Central memory CD4-positive, alpha-beta T cell (primary cell): ENCODE measurements around the gene GREM2.

Experiments
- DNase-seq: peaks from one replicate; pipeline ENCODE4 v3.0.0; 2022
- total RNA-seq, 3 experiments: gene quantifications; one replicate each; lab custom pipeline; 2026; lab: John Stamatoyannopoulos, UW

GREM2 gene
- 0.07 to 8.4 (median 2.5) reads per million in 3 experiments for total RNA-seq

DNA sequence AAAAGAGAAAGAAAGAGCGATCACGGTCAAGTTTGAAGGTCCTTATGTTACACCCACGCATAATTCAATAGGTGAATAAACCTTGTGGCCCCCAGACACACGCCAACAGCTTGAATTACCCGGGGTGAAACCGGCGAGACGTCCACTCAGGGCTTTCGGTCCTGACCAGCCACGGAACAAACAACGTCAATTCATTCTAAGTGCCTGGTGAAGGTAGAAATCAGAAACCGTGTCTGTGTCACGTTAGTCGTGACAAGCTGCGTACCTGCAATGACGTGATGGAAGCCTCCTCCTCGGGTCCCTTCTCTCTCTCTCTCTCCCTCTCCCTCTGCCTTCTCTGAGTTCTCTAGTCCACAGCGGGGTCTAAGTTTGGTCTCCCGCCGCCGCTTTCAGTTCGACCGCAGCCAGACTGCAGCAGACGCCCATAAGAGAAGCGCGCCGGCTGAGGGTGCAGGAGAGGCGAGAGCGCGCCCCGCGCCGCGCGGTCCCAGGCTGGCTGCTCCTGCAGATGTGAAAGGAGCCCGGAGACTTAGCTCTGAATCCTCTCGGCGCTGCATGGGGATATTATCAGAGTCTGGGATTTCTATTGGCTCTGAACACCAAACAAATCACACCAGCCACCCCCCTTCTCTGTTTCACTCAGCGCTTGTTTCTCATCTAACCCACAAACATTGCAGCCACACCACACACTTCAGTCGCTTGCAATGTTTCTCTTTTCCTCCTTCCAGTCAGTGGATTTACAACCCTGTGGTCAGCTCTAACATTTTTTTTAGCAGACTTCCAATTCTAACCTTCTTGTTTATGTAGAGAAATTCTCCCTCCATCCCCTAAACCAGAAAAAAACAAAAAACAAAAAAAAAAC, at the start of gene GREM2:
TSS of gene GREM2 (minus strand) at position 537 of the 862 bp plus-strand sequence. CDS start 118,680 bp downstream, outside the sequence.
- DNase-seq: peak; percentile 50

DNA sequence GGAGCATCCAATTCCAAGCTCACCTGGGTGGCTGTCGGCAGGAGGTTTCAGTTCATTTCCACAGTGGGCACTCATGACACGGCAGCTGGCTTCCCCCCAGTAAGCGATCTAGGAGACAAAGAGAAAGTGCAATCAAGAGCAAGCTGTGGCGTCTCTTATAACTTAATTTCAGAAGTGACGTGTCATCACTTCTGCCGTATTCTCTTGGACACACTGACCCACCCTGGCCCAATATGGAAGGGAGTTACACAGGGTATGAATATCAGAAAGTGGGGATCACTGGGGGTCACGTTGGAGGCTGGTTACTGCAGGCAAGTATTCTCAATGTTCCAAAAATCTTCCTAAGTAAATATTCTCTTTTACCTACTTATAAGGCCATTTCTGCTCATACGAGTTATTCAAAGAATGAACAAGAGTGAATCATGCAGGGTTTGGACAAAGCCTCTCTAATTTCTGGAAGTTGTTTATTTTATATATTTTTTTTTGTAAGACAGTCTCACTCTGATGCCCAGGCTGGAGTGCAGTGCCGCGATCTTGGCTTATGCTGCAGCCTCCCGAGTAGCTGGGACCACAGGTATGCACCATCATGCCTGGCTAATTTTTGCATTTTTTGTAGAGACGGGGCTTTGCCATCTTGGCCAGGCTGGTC, 46.5 kb upstream of the GREM2 start:
- no peak for DNase-seq

DNA sequence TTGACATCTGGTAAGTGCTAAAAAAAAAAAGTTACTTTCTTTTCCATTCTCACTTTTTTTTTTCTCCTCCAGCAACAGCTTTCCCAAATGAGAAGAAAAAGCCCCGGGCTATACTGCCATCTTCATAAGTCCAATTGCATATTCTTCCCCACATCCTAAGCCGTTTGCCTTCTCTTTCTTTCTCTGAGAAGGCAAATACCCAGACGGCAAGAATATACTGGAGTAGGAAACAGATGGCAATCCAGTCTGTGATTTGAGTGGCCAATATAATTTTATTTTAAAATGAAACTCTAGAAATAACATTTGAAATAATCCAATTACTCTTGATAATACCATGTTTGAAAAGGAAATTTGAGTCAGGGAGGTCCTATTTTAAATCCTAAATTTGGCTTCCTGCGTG, 44.6 kb upstream of the GREM2 start:
- no peak for DNase-seq

DNA sequence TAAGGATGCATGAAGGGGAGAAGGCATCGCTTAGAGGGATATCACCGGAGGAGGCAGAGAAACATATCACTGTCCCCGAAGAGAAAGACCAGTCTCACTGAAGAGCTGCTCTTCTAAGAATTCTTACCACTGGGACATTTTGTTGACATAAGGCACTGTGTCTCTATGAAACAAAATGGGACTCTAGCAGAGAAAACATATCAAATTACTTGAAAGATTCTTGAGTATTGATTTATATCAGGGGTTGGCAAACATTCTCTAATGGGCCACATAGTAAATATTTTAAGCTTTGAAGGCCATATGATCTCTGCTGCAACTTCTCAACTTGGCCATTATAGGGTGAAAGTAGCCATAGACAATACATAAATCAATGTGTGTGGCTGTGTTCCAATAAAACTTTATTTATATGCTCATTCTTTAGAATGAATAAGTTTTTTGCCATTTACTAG, 41.0 kb upstream of the GREM2 start:
- DNase-seq: no peak

DNA sequence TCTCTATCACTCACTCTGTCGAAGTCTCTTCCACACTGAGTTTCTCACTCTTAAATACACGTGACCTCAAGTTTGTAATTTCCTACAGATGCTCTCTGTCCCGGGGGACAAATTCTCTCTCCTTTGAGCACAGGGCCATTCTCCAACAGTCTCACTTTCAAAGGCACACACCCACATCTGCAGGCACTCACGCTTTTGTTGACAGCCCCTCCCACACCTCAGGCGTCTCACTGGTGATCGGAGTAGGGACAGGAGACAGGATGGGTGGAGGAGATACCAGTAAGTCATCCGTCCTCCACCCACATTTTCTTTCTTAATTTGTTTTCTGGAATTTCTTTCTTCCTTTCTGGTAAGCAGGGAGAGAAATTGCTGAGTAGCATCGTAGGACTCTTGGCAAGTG, 40.6 kb upstream of the GREM2 start:
- DNase-seq: no peak

DNA sequence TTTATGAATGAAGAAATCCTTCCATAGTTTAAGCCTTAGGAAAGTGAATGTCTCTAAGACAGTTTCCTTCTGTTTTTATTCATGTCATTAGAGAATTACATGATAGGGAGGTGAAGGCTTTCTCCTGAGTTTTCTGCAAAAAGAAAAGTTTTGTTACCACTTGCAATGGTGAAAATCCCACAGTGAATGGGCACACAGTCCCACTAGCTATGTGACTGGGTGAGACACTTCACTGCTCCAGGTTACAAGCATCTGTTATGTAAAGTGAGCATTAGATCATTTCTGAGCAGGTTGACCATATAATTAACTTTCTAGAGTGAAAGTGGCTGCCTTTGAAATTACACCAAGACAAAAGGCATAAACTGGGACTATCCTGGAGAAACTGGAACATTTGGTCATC, 38.9 kb upstream of the GREM2 start:
- DNase-seq: no peak

DNA sequence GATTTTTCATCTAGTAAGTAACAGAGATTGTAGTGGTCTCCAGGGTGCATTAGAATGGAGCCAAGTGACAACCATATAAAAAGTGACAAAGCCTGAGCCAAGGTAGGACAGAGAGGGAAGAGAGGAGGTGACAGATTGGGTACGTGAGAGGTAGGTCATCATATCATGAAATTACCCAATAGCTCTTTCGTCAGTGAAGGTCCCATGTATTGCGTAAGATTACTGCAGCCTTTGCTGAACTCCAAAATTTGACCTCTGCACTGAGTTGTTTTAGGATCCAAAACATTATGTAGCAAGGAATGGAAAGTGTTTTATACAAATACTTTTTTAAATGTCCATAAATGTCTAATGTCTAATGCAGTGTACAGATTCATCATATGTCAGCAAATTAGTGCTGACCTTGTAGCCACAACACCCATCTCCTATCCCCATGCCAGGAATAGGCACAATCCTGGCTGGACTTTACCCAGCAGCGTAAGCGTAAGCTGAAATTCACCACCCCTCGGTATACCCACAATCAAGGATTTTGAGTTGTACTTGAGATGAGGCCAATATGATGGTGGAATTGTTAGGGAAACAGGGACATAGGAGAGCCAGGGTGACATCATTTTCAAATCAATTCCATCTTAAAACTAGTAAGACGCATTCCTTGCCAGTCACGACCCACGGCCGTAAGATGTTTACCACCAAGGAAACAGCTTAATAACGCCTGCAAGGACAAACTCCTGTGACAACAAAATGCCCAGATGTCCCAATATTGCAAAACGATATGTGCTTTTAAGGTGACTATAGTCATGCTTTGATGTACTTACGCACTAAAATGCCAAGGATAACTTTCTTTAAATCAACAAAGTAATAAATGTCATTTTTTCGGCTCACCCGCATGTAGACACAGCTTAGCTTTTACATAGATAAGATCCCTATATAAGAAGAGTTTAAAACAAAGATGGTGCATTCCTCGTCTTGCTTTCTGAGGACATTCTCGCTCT, 38.1 kb upstream of the GREM2 start:
- DNase-seq: no peak

DNA sequence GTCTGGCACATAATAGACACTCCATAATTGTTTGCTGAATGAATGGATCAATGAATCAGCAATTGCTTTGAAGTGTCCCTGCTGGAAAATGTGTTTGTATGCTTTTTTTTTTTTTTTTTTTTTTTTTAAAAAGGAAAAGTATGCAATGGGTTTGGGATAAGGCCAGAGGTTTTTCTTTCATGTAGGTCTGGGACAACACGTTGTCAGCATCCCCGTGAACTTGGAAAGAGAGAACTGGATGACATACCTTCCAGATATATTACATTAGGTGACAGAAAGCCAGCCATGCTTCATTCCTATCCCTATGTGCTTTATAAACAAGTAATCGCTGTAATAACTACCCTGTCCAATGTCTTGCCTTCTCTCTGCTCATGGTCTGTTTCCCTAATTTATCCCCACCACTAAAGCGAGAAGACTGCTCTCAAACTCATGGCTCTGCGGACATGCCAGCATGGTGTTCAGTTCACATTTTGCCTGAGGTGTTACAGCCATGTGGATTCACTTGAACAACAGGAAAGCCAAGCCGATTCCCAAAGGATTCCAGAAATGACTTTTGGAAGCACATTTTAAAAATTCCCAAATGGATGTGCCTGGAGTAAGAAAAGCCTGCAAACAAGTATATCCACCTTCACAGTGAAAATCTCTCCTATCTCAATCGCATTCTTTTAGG, 34.8 kb upstream of the GREM2 start:
- DNase-seq: no peak

DNA sequence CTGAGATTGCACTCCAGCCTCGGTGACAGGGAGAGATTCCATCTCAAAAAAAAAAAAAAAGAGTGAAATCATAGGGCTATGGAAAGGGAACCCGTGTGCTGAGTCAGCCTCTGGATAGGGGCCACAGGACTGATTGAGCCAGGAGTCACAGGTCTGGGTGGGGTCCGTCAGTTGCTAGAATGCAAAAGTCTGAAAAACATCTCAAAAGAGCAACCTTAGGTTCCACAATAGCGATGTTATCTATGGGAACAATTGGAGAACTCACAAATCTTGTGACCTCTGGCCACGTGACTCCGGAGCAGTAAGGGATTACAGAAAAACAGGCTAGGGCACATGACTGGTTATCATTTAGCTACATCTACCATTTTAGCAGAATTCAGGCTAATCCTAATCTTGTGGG, 32.8 kb upstream of the GREM2 start:
- DNase-seq: no peak

DNA sequence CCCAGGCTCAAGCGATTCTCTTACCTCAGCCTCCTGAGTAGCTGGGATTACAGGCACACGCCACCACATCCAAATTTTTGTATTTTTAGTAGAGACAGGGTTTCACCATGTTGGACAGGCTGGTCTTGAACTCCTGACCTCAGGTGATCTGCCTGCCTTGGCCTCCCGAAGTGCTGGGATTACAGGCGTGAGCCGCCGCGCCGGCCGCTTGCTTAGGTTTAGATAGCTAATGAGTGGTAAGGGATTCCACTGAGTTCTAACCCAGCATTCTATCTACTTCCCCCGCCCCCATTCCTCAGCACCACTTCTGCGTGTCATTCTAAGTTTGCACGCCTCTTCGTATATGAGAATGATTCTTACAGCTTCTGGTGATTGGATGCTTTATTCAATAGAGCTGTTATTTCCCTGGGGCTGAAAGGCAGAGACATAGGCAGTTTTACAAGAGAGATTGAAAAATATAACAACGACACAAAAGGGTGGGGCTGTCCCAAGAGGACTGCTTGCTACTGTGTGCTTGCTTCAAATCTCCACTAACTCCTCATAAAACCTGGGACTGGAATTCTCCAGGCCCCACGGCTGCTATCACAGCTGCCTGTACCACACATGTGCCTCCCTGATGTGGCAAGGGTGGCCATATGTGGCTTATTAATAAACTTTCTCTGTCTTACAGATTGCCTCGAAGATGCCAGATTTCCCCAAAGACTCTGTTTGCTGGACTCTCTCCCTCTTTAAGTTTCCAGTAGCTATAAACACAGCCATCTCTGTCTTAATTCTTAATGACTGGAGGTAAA, 23.7 kb upstream of the GREM2 start:
- no peak for DNase-seq

DNA sequence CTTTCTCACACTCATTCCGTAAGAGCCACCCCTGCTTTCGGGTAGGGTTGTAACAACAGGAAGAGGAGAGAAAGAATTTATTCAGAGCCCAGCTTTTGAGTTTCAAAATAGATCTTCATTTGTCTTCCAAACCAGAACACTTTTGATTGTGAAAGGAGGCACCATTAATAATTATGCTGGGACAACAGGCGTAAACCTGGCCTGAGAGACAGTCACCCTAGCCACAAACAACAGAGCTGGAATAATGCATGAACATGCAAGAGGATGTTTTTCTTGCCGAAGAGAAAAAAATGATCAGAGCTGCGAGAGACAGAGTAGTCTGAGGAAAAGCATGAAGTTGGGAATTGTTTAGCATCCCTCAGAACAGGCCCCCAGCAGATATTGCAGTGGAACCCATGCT, 18.5 kb upstream of the GREM2 start:
- DNase-seq: no peak

DNA sequence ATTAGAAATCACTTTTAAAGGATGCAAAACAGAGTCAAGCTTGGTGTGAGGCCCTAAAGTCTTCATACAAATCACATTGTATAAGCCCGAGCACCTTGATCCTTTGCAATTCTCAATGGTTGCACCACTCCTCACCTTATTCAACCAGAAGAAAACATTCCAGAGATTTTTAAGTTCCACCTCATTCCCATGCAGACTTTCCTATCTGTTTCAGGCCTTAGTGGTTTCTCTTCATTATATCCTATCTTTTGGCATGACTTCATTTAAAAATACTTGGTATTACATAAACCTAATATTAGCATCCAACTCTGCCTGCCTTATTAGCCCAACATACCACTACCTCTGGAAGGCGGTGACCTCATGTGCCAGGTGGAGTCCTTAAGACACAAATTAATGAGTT, 9.3 kb upstream of the GREM2 start:
- DNase-seq: no peak

DNA sequence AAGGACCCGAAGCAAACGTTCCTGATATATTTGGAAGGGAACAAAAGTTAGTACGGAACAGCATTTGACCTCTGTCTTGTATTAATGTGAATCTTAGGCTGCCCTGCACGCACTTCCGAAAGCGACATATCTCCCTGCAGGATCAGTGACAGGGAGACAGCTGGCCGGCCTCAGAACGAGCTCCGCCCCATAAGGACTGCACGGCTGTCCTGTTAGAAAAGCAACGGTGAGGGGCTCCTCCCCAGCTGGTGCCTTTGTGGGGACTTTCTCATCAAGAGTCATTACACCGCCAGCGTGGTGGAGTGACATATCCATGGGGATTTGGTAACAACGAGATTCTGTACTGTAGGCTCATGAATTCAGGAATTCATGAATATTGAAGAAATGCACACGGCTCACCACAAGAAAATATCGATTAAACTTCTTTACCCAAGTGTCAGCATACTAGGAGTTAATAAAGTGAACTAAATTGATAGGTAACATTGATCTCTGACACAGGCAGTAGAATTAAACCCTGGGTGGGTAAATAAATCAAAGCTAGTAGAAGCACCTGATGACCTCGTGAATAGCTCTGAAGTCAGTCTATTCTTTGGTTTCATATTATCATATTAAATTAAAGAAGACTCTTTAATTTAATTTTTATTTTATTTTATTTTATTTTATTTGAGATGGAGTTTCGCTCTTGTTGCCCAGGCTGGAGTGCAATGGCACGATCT, 8.1 kb upstream of the GREM2 start:
- DNase-seq: no peak

DNA sequence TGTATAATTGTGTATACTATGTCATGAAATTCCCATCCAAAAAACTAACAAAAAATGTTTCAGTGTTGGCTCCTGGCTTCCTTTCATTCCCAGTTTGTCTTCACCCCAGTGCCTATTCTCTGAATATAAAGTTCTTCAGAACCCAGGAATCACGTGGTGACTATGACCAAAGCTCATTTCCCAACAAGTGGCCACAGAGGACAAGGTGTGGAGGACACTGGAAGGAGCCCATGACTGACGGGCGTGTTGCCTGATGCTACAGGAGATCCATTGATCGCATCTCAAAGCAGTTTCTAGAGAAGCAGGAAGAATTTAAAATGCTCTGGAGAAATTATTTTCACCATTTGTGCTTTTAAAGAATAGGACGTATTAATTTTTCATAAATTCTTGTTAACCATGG, 7.4 kb upstream of the GREM2 start:
- no peak for DNase-seq

DNA sequence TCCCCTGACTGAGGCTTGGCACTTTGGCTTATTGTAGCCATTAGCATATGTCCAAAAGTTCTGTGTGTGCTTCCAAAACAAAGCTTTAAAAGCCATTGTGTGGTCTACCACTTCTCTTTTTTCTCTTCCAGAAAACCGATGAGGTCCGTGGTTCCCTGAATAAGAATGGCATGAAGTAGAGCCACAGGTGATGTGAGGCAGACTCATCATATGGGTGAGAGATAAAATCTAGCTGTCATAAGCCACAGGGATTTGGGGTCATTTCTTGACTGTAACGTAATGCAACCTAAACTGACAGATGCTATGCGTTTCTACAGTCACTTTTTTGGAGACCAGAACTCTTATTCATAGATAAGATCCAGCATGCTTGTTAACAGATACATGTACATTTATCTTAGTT, 7.0 kb upstream of the GREM2 start:
- no peak for DNase-seq

DNA sequence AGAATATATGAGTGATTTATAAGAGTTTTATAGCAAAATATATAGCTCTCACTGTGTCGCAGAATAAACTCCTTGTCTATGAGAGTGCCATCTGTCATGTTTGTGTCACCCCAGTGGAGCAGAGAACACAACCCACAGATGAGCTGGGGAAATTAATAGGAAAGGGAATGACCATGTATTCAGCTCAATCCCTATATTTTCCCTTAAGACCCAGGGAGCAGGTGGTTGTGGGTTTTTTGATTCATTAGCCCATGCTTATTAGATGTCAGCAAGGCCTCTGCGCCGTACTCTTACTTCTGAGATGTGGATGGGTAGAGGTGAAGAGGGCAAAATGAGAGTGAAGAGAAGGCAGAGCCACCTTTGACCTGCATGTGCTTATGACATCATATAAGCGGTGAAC, 4.1 kb upstream of the GREM2 start:
- DNase-seq: no peak

DNA sequence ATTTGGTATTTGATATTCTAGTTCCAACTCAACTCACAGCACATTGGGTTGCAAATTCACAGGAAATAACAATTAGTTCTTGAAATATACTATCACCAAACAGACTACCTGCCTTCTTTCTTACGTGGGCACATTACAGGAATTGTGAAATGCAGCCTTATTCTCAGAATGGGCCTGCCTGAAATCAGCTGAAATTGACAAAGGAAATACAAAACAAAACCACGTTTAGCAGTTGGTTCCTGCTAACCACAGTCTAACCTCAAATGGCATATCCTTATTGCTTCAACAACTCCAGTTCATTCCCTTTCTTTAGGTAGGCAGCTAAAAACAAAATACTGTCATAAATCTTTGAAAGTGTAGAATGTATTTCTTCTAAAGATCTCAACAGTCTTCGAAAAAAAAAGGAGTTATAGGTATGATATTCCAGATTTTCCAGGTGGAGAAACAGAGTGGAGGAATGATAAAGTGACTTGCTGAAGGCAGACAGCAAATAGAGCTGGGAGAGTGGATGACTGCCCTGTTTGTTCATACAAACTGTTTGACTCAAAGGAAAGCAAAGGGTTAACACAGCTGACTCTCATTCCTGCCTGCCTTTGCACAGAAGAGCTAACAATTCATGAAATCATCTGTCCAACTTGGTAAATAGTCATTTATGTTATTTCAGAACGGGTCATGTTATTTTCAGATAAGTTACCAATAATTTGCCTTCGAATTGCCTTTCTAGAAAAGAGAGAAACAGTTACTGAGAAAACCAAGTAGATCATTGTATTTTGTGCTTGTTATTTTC, 1.6 kb upstream of the GREM2 start:
- DNase-seq: peak; percentile 27

DNA sequence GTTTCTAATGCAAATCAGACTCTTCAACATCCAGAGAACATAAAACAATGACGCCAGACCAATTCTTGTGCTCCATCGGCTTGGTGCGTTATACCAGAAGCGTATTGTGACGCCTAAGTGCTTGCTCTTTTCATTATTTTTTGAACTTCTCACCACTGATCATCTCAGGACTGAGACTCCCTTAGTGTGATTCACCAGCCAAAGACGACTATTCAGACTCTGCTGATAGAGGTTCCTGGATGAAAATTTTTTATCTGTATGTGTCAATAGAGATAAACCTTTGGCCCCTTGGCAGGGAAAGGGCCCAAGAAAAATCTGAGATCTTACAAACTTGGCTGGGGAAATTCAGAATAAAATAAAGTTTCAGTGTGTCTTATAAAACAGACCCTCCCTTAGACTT, 856 bp upstream of the GREM2 start:
- DNase-seq: no peak

DNA sequence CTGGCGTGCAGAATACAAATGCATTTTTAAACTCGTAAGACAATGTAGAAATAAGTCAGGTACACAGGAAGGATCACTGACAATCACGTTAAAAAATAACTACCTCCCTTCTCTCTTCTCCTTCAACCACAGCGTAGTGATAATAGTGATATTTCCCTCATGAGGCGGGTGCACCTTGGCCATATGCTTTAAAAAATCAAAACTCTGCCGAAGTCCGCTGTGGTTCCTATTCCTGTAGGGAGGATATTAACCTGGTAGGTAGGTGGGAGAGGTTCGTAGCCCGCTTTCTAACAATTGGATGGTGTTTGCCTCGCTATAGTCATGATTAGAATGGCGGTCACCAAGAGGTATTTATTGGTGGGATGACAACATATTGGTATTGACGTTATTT, 732 bp downstream of the GREM2 start:
- DNase-seq: no peak

DNA sequence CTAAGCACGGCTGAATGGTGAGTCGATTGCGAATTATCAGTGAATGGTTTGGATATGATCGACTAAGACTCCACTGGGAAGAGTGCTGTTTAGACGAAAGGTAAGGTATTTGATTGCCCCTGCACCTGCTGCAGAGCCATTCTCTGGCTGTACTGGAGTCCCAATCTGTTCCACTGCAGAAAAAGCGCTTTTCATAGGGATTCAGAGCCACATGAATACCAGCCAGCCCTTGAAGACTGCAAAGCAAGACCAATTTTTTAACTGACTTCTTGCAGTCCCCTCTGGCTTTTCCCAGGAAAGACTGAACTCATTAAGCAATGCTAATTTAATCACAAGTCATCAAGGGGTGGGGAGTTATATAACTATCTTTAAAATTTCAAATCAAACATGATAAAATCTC, 1.3 kb downstream of the GREM2 start:
- DNase-seq: no peak
